Stimulated activated naive CD8-positive, alpha-beta T cell treated with anti-CD3 and anti-CD28 coated beads, Interleukin-15, amount 100 ng/mL, for 72 hours (primary cell): ENCODE measurements around the gene CAMK2N1.
A peak's percentile ranks its signal among the peaks of the same experiment; 100 is the strongest.

Source experiments
- ATAC-seq: fragments of 150-1000 bp; cut with Tn5 transposase; 2 replicates; pipeline ENCODE4 v1.10.0; 2021; ENCODE audit warnings: mild to moderate bottlenecking, moderate library complexity
- DNase-seq, 2 donors: peaks; one replicate each; pipeline ENCODE4 v3.0.0; 2021 to 2022
- H3K27ac Mint-ChIP-seq, 2 donors: one replicate each; pipeline ENCODE4 v1.8.0; 2022; ENCODE audit warnings: mild to moderate bottlenecking in 2 of 2, mixed read lengths in 2 of 2, moderate library complexity in 2 of 2
- H3K27me3 Mint-ChIP-seq: one replicate; pipeline ENCODE4 v1.8.0; 2022; ENCODE audit warnings: mixed read lengths
- H3K4me1 Mint-ChIP-seq: one replicate; pipeline ENCODE4 v1.8.0; 2022; ENCODE audit warnings: mild to moderate bottlenecking, mixed read lengths
- H3K4me3 Mint-ChIP-seq, 2 donors: one replicate each; pipeline ENCODE4 v1.8.0; 2022; ENCODE audit warnings: mild to moderate bottlenecking in 2 of 2, mixed read lengths in 2 of 2, moderate library complexity in 1 of 2
- H3K9me3 Mint-ChIP-seq, 2 donors: one replicate each; pipeline ENCODE4 v1.8.0; 2022; ENCODE audit warnings: mixed read lengths in 2 of 2

Gene CAMK2N1

DNA sequence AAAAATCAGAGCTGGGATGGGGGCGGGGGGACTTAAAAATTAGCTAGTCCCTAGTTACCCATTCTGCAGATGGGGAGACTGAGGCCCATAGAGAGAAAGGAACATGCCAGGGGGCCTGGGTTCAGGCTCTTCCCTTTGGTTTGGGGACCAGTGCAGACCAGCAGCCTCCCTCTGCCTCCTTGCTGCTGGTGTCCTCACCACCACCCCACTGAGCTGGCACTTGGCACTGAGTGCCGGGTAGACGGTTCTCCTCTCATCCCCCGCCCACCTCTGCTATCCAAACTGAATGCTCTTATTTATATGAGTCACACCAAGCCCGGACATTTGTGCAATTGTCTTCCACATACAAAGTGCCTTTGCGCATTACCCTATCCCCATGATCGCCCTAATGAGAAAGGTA is 39.2 kb downstream of the CAMK2N1 start:
- H3K27ac Mint-ChIP-seq: no peak overlapping the region
- H3K27me3 Mint-ChIP-seq: peaks cover 36% of the 10 kb centered on the region
- no peak for ATAC-seq
- H3K4me1 Mint-ChIP-seq: no peaks in the 10 kb centered on the region
- no peaks in the 10 kb centered on the region for H3K9me3 Mint-ChIP-seq
- no peak overlapping the region for H3K4me3 Mint-ChIP-seq
- no peak for DNase-seq

DNA sequence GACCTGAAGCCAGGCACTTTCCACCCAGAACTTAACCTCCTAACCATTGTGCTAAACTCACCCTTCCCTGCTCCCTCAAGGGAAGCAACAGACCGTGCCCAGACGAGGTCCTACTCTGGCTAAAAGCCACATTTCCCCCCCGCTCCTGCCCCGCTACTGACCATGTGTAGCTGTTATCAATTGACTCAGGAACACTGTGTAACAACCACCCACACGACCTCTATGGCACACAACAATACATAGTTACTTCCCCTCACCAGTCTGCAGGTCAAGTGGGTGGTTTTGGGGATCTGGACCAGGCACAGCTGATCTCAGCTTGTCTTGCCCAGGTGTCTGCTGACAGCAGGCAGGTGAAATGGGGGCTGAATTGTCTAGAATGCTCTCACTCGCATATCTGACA is 40.1 kb downstream of the CAMK2N1 start:
- no peak overlapping the region for H3K27ac Mint-ChIP-seq
- DNase-seq (no peak), ATAC-seq (no peak)
- H3K9me3 Mint-ChIP-seq: no peaks in the 10 kb centered on the region
- no peak overlapping the region for H3K4me3 Mint-ChIP-seq
- peaks cover 33% of the 10 kb centered on the region for H3K27me3 Mint-ChIP-seq
- H3K4me1 Mint-ChIP-seq: no peaks in the 10 kb centered on the region

DNA sequence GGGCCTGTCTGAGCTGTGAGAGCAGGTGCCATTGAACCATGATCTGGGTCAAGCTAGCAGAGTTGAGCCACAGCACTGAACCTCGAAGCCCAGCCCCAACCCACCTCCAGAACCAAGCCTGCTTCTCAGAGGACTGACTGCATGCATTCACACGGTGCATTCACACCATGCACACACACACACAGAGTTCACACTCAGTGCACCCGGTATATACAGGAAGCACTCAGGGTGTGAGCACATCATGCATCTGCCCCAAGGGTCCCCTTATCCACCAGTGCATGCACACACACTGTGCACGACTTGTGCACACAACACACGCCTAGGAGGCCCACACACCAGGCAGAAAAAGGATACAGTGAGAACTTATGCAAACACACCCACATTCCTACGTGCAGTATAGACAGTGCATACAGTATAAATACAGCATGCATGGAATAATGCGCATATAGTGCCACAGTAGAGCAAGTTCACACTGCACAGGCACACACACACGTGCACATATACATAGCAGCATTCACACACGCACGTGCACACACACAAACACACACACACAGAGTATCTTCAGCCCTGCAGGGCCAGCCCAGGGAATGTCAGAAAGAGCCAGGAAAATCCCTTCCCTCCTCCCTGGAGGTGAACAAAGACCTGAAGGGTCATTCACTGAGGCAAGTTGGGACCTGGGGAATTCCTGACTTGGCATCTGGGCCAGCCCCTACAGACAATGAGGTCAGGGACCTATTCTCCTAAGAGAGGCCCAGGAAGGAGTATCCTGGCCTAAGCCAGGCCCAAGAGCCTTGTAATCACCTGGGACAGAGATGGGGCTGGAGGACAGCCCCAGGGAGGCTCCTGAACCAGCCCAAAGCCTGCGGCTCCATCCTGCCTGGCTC is 42.1 kb downstream of the CAMK2N1 start:
- no peak for DNase-seq
- H3K9me3 Mint-ChIP-seq: no peaks in the 10 kb centered on the region
- no peak for ATAC-seq
- H3K27me3 Mint-ChIP-seq: peaks cover 17% of the 10 kb centered on the region
- H3K27ac Mint-ChIP-seq: peak overlapping the region in 1 of 2 donors; percentile 48
- H3K4me3 Mint-ChIP-seq: no peak overlapping the region
- peaks cover 6% of the 10 kb centered on the region for H3K4me1 Mint-ChIP-seq

GRCh38 chr1:20442920-20443625 is 42.9 kb downstream of the CAMK2N1 start:
- Mint-ChIP-seq H3K27me3 (peaks cover 21% of the 10 kb centered on the region), H3K9me3 (no peaks in the 10 kb centered on the region), H3K4me3 (no peak overlapping the region), H3K4me1 (peaks cover 6% of the 10 kb centered on the region), H3K27ac (no peak overlapping the region)
- no peak for DNase-seq
- no peak for ATAC-seq

DNA sequence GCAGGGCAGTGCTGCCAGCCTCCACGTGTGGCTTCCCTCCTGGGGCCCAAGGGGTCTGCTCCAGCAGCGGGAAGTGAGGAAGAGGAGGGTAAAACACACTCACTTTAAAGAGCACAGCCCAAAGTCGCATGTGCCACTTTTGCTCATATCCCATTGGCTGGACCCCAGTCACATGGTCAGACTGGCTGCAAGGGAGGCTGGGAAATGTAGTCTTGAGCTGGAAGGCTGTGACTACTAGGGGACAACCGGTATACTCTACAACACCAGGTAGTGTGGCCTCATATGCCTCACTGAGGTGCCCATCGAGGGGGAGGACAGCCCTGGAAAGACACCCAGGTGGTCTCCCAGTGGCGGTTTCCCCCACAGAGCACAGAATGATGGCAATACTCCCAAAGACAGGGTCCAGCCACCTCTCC is 45.2 kb downstream of the CAMK2N1 start:
- Mint-ChIP-seq H3K4me3 (no peak overlapping the region), H3K27me3 (peaks cover 23% of the 10 kb centered on the region), H3K9me3 (no peaks in the 10 kb centered on the region), H3K27ac (no peak overlapping the region), H3K4me1 (peaks cover 6% of the 10 kb centered on the region)
- DNase-seq: peak; percentile 37 to 56
- peak; percentile 90 for ATAC-seq

DNA sequence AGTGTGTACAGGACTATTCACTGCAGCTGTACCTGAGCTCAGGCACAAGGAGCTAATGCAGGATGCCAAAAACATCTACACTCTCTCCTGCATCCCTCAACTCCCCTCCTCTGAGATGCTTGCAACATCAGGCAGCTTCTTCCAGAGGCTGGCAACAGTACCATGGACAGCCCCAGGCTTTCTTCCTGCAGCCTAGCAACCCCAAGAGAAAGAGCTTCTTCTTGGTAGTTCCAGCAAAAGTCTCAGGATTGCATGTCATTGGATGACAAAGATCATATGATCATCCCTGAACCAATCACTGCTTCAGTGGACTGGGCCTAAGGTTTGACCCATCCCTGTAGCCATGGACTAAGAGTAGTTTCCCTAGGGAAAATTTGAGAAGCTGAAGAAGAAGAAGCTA is 46.7 kb downstream of the CAMK2N1 start:
- no peak for DNase-seq
- Mint-ChIP-seq H3K9me3 (no peaks in the 10 kb centered on the region), H3K27me3 (peaks cover 38% of the 10 kb centered on the region), H3K27ac (no peak overlapping the region), H3K4me3 (no peak overlapping the region), H3K4me1 (peaks cover 6% of the 10 kb centered on the region)
- ATAC-seq: no peak

- Mint-ChIP-seq H3K4me3 (no peak overlapping the region), H3K27ac (no peak overlapping the region), H3K9me3 (no peaks in the 10 kb centered on the region), H3K27me3 (peaks cover 55% of the 10 kb centered on the region), H3K4me1 (peaks cover 6% of the 10 kb centered on the region)
- ATAC-seq (no peak), DNase-seq (no peak)
These were observed 48.4 kb downstream of the CAMK2N1 start for GRCh38 chr1:20437640-20438039.

GRCh38 chr1:20432891-20433290 is 53.1 kb downstream of the CAMK2N1 start:
- Mint-ChIP-seq H3K9me3 (no peaks in the 10 kb centered on the region), H3K27me3 (peaks cover 91% of the 10 kb centered on the region), H3K4me1 (no peaks in the 10 kb centered on the region), H3K4me3 (no peak overlapping the region), H3K27ac (no peak overlapping the region)
- ATAC-seq (no peak), DNase-seq (no peak)
